ENCODE data around the gene PRKCE.

- TF ChIP-seq, protein P1, sequence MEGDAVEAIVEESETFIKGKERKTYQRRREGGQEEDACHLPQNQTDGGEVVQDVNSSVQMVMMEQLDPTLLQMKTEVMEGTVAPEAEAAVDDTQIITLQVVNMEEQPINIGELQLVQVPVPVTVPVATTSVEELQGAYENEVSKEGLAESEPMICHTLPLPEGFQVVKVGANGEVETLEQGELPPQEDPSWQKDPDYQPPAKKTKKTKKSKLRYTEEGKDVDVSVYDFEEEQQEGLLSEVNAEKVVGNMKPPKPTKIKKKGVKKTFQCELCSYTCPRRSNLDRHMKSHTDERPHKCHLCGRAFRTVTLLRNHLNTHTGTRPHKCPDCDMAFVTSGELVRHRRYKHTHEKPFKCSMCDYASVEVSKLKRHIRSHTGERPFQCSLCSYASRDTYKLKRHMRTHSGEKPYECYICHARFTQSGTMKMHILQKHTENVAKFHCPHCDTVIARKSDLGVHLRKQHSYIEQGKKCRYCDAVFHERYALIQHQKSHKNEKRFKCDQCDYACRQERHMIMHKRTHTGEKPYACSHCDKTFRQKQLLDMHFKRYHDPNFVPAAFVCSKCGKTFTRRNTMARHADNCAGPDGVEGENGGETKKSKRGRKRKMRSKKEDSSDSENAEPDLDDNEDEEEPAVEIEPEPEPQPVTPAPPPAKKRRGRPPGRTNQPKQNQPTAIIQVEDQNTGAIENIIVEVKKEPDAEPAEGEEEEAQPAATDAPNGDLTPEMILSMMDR (IDR thresholded peaks at IDR 0.05) = no peak
- TF ChIP-seq POLR2A (IDR thresholded peaks at IDR 0.05) = no peak
Observed at GRCh38 chr2:45750484-45750883, 99.0 kb downstream of the PRKCE start.

Measured in body of pancreas (tissue), 4 donors.